Gastroesophageal sphincter (tissue), 3 donors: ENCODE results near the gene IQCC.

Source experiments
- POLR2AphosphoS5 ChIP-seq: sonication (generic); formaldehyde crosslinking; IDR thresholded peaks from one replicate; pipeline ENCODE4 v1.6.1; 2017; ENCODE audit warnings: antibody characterized with exemption
- TF ChIP-seq, protein P1 (sequence below), 4 experiments: fragments of 200-600 bp in 2 of 4; fragments of 450-650 bp in 2 of 4; sonication (generic) in 1 of 4; IDR thresholded peaks; one replicate each; pipeline ENCODE4 v1.5.1; 2017 to 2019; ENCODE audit warnings: antibody characterized with exemption in 4 of 4, mild to moderate bottlenecking in 2 of 4, moderate library complexity in 2 of 4

GRCh38 chr1:32242341-32242851 is 36.9 kb downstream of the IQCC start:
- TF ChIP-seq, protein P1, sequence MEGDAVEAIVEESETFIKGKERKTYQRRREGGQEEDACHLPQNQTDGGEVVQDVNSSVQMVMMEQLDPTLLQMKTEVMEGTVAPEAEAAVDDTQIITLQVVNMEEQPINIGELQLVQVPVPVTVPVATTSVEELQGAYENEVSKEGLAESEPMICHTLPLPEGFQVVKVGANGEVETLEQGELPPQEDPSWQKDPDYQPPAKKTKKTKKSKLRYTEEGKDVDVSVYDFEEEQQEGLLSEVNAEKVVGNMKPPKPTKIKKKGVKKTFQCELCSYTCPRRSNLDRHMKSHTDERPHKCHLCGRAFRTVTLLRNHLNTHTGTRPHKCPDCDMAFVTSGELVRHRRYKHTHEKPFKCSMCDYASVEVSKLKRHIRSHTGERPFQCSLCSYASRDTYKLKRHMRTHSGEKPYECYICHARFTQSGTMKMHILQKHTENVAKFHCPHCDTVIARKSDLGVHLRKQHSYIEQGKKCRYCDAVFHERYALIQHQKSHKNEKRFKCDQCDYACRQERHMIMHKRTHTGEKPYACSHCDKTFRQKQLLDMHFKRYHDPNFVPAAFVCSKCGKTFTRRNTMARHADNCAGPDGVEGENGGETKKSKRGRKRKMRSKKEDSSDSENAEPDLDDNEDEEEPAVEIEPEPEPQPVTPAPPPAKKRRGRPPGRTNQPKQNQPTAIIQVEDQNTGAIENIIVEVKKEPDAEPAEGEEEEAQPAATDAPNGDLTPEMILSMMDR (IDR thresholded peaks at IDR 0.05), result no peak
- TF ChIP-seq POLR2AphosphoS5, result no peak
